ENCODE data around the gene TBC1D23.
"Not testable (repeated sequence)": the region's sequence is repeated elsewhere in the genome, so short reads cannot be mapped to it uniquely, and the experiment has no call there.

Gene TBC1D23

DNA sequence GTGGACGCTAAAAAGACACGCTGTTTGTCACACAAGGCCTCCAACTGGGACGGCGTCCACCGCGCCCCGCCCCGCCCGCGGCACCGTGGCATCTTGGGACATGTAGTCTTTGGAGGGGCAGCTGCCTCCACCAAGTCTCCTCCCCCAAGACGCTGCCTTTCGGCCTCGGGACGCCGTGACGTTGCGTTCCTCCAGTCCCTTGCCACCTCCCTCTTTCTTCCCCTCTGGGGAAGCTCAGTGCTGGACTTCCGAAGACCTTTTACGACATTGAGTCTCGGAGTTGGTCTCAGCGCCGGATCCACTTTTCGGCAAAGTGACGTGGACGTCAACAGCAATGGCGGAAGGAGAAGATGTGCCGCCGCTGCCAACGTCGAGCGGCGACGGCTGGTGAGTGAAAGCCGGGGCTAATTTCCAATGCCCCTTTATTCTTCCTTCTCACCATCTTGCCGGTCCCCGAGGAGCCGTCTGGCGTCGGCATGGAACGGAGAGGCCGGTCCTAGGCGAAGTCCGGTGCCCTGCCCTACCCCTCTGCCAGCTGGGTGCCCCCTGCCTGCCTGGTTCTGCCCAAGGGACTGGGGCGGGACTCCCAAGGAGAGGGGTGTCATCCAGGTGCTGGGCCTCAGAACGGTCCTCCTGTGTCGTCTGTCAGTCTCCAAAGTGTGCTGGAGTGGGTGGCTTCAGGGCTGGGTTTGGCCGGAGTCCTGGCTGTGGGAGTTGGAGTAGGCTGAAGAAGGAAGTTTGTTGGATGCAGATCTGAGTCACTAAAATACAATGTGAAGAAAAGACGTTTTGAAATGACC lies at the start of gene TBC1D23:
TBC1D23 (plus strand) TSS at position 308 of the 800 bp plus-strand sequence; CDS start at position 335, 27 bp downstream.
- H3K4me3 Mint-ChIP-seq = peak within 1 kb of the TSS; percentile 90
- H3K9me3 Mint-ChIP-seq = no peaks in the 10 kb centered on the region
- H3K27ac Mint-ChIP-seq (ENCODE audit: low read depth) = peak within 1 kb of the TSS; percentile 97
- H3K27me3 Mint-ChIP-seq = no peaks in the 10 kb centered on the region
- DNase-seq (ENCODE audit: low spot score in 2 of 2) (peak; percentile 92 to 95), ATAC-seq (replicated peaks; ENCODE audit: extremely low read depth, poor library complexity, severe bottlenecking) (peak; percentile 99)
- peaks cover 46% of the 10 kb centered on the region for H3K4me1 Mint-ChIP-seq
- H3K36me3 Mint-ChIP-seq (ENCODE audit: insufficient read depth) = peaks cover 17% of the 10 kb centered on the region

DNA sequence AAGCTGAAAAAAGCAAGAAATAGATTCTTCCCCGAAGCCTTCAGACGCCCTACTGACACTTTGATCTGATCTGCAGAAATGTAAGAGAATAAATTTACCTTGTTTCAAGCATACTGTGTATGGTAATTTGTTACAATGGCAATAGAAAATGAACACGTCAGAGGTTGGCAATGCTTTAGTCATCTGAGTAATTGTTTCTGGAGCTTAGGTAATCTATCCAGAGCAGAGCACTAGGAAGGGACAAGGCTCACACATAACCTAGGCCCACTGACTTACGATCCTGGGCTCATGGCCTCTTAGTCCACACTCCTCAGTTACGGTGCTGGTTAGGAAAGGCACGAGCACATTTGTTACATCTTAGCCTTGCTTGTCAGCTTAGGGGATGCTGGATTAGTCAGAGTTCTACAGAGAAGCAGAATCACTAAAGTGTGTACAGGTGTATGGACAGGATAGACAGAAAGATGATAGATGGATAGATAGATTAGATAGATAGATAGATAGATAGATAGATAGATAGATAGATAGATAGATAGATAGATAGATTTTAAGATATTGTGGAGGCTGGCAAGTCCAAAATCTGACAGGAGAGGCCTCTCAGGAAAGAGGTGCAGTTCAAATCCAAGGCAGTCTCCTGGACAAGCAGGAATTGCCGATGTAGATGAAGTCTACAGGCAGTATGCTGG lies 46.8 kb upstream of the TBC1D23 start:
- no peak for ATAC-seq (replicated peaks; ENCODE audit: extremely low read depth, poor library complexity, severe bottlenecking)
- Mint-ChIP-seq H3K27ac (ENCODE audit: low read depth) (no peak overlapping the region), H3K4me1 (peaks cover 13% of the 10 kb centered on the region), H3K36me3 (ENCODE audit: insufficient read depth) (peaks cover 1% of the 10 kb centered on the region), H3K4me3 (no peak overlapping the region), H3K9me3 (peaks cover 4% of the 10 kb centered on the region), H3K27me3 (peaks cover 40% of the 10 kb centered on the region)
- DNase-seq (ENCODE audit: low spot score in 2 of 2) = no peak

DNA sequence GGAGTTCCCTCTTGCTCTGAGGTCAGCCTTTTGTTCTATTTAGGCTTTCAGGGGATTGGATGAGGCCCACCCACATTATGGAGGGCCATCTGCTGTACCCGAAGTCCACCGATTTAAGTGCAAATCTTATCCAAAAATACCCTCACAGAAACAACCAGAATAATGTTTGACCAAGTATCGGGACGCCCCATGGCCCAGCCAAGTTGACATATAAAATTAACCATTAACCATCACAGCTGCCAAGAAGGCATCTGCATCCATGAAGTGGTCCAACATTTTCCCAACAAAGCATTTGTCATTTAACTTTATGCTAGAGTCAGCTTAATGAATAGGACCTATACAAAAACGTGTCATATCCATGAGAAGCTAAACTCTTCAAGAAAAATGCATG lies 46.2 kb upstream of the TBC1D23 start:
- peaks cover 46% of the 10 kb centered on the region for H3K27me3 Mint-ChIP-seq
- peaks cover 12% of the 10 kb centered on the region for H3K4me1 Mint-ChIP-seq
- no peak overlapping the region for H3K27ac Mint-ChIP-seq (ENCODE audit: low read depth)
- H3K36me3 Mint-ChIP-seq (ENCODE audit: insufficient read depth) = peaks cover under 1% of the 10 kb centered on the region
- peaks cover 4% of the 10 kb centered on the region for H3K9me3 Mint-ChIP-seq
- DNase-seq (ENCODE audit: low spot score in 2 of 2) (no peak), ATAC-seq (replicated peaks; ENCODE audit: extremely low read depth, poor library complexity, severe bottlenecking) (no peak)
- H3K4me3 Mint-ChIP-seq = no peak overlapping the region

DNA sequence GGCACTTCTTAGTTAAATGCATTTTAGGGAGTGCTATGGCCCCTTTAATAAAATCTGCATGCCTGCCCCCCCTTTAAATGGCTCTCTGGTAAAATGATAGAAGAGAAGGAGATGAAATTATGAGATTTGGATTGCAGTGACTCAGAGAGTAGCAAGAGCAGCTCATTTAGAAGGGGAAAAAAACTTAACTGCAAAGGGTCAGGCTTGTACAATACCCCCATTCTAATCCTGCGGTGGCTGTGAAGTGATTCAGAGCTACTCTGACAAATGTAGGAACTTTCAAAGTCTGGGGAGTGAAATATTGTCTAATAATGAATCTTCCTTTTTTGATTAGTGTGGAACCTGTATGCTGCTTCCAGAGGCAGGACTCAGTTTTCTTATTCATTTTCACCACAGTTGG lies 44.1 kb upstream of the TBC1D23 start:
- H3K36me3 Mint-ChIP-seq (ENCODE audit: insufficient read depth) = no peaks in the 10 kb centered on the region
- H3K4me3 Mint-ChIP-seq = no peak overlapping the region
- no peaks in the 10 kb centered on the region for H3K4me1 Mint-ChIP-seq
- ATAC-seq (replicated peaks; ENCODE audit: extremely low read depth, poor library complexity, severe bottlenecking) (no peak), DNase-seq (ENCODE audit: low spot score in 2 of 2) (no peak)
- peaks cover 4% of the 10 kb centered on the region for H3K9me3 Mint-ChIP-seq
- peaks cover 47% of the 10 kb centered on the region for H3K27me3 Mint-ChIP-seq
- H3K27ac Mint-ChIP-seq (ENCODE audit: low read depth) = no peak overlapping the region

DNA sequence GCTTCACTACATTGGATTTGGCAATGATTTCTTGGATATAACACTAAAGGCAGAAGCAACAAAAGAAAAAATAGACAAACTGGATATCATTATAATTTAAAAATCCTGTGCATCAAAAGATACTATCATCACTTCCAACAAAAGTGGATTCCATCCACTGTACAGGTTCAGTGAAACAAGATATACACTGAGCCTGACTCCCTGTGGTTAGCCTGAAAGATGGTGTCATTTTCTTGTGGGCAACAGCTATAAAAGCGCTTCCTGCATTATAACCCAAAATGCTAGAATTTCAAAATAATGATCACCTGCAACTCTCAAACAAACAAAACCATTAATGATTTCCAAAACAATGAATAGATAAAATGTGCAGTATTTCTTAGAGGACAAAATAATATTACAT lies 39.6 kb upstream of the TBC1D23 start:
- H3K27ac Mint-ChIP-seq (ENCODE audit: low read depth) = no peak overlapping the region
- peaks cover 36% of the 10 kb centered on the region for H3K27me3 Mint-ChIP-seq
- no peaks in the 10 kb centered on the region for H3K36me3 Mint-ChIP-seq (ENCODE audit: insufficient read depth)
- H3K4me3 Mint-ChIP-seq = no peak overlapping the region
- DNase-seq (ENCODE audit: low spot score in 2 of 2) (no peak), ATAC-seq (replicated peaks; ENCODE audit: extremely low read depth, poor library complexity, severe bottlenecking) (no peak)
- H3K4me1 Mint-ChIP-seq = no peaks in the 10 kb centered on the region
- peaks cover 4% of the 10 kb centered on the region for H3K9me3 Mint-ChIP-seq

DNA sequence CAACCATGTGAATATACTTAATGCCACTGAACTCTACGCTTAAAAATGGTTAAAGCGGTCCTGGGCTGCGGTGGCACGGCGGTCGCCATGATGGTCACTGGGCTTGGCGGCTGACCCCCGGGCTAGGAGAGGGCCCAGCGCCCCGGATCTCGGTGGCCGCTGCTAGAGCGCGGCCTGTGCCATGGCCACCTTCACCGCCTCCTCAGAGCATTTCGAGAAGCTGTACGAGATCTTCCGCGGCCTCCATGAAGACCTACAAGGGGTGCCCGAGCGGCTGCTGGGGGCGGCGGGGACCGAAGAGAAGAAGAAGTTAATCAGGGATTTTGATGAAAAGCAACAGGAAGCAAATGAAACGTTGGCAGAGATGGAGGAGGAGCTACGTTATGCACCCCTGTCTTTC lies 35.6 kb upstream of the TBC1D23 start:
- no peak for ATAC-seq (replicated peaks; ENCODE audit: extremely low read depth, poor library complexity, severe bottlenecking)
- H3K4me3 Mint-ChIP-seq = no peak overlapping the region
- DNase-seq (ENCODE audit: low spot score in 2 of 2) = no peak
- no peaks in the 10 kb centered on the region for H3K27me3 Mint-ChIP-seq
- no peaks in the 10 kb centered on the region for H3K9me3 Mint-ChIP-seq
- no peak overlapping the region for H3K27ac Mint-ChIP-seq (ENCODE audit: low read depth)
- H3K36me3 Mint-ChIP-seq (ENCODE audit: insufficient read depth) = no peaks in the 10 kb centered on the region
- H3K4me1 Mint-ChIP-seq = no peaks in the 10 kb centered on the region

DNA sequence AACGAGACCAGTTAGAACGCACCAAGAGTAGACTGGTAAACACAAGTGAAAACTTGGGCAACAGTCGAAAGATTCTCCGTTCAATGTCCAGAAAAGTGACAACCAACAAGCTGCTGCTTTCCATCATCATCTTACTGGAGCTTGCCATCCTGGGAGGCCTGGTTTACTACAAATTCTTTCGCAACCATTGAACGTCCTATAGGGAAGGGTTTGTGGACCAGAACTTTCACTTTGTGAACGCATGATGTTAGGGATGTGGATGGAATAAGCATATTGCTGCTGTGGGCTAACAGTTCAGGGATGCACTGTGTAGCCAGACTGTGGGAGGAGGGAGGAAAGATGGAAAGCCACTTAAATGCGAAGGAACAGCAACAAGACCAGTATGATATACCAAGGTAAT lies 34.9 kb upstream of the TBC1D23 start:
- no peak for ATAC-seq (replicated peaks; ENCODE audit: extremely low read depth, poor library complexity, severe bottlenecking)
- Mint-ChIP-seq H3K27me3 (no peaks in the 10 kb centered on the region), H3K4me3 (no peak overlapping the region), H3K27ac (ENCODE audit: low read depth) (no peak overlapping the region), H3K9me3 (no peaks in the 10 kb centered on the region), H3K36me3 (ENCODE audit: insufficient read depth) (no peaks in the 10 kb centered on the region), H3K4me1 (no peaks in the 10 kb centered on the region)
- DNase-seq (ENCODE audit: low spot score in 2 of 2) = no peak

DNA sequence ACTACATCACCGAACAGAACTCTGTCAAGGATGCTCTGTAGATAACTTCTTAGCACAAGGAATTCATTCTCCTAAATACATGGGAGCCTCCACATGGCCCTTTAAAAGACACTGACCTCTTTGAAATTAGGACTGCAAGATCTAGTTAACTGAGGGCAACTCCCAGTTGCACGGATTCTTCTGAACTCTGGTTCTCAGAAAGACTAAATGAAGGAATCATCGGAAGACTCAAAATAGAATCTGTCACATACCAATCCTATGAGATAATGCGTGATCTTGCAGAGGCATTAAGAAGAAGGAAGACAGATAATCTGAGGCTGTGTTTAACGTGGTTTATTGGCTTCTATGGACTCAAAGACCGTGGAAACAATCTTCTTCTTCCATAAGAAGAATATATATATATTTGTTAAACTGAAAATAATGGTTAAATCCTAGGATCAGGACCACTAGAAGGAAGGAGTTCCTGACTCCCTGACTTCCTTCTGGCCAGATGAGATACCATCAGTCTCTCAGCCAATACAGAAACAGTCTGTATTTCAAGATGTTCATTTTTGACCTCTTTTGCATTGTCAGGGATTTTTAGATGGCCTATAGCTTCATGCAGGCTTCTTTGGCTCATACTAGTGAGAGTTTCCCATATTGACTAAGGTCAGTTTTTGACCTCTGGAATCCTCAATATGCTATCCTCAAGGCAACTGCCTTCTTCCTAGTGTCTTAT lies 33.9 kb upstream of the TBC1D23 start:
- Mint-ChIP-seq H3K9me3 (no peaks in the 10 kb centered on the region), H3K27ac (ENCODE audit: low read depth) (no peak overlapping the region), H3K27me3 (no peaks in the 10 kb centered on the region), H3K4me3 (no peak overlapping the region), H3K4me1 (no peaks in the 10 kb centered on the region), H3K36me3 (ENCODE audit: insufficient read depth) (no peaks in the 10 kb centered on the region)
- ATAC-seq (replicated peaks; ENCODE audit: extremely low read depth, poor library complexity, severe bottlenecking) (no peak), DNase-seq (ENCODE audit: low spot score in 2 of 2) (no peak)

DNA sequence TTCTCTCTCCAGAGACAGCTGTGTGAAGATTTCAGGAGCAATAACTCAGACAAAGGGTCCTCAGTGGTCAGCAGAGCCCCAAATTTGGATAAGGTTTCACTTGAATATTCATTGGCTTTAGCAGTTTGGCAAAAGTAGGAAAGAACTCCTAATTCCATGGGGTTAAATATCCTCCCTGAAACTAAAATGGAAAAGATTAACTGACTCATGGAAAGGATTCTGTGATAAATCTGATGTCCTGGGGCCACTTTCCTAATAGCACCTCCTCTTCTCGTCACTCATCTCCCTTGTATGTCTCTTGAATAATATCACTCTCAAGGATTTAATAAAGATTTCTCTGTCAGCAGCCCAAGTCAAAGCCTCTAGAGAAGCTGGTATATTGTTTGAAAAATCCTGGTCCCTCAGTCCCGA lies 33.3 kb upstream of the TBC1D23 start:
- H3K4me3 Mint-ChIP-seq = no peak overlapping the region
- no peak overlapping the region for H3K27ac Mint-ChIP-seq (ENCODE audit: low read depth)
- no peaks in the 10 kb centered on the region for H3K4me1 Mint-ChIP-seq
- H3K36me3 Mint-ChIP-seq (ENCODE audit: insufficient read depth) = no peaks in the 10 kb centered on the region
- H3K9me3 Mint-ChIP-seq = no peaks in the 10 kb centered on the region
- DNase-seq (ENCODE audit: low spot score in 2 of 2) = no peak
- no peaks in the 10 kb centered on the region for H3K27me3 Mint-ChIP-seq
- ATAC-seq (replicated peaks; ENCODE audit: extremely low read depth, poor library complexity, severe bottlenecking) = no peak

DNA sequence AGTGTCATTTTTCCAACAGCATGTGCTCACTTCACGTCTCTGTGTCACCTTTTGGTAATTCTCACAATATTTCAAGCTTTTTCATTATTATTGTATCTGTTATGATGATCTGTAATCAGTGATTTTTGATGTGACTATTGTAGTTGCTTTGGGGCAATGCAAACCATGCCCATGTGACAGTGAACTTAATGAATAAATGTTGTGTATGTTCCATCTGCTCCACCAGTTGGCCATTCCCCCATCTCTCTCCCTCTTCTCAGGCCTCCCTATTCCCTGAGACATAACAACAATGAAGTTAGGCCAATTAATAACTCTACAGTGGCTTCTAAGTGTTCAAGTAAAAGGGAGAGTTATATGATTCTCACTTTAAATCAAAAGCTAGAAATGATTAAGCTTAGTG lies 32.5 kb upstream of the TBC1D23 start:
- no peaks in the 10 kb centered on the region for H3K4me1 Mint-ChIP-seq
- H3K36me3 Mint-ChIP-seq (ENCODE audit: insufficient read depth) = no peaks in the 10 kb centered on the region
- no peak for DNase-seq (ENCODE audit: low spot score in 2 of 2)
- H3K9me3 Mint-ChIP-seq = no peaks in the 10 kb centered on the region
- no peak overlapping the region for H3K4me3 Mint-ChIP-seq
- no peak for ATAC-seq (replicated peaks; ENCODE audit: extremely low read depth, poor library complexity, severe bottlenecking)
- no peak overlapping the region for H3K27ac Mint-ChIP-seq (ENCODE audit: low read depth)
- no peaks in the 10 kb centered on the region for H3K27me3 Mint-ChIP-seq

DNA sequence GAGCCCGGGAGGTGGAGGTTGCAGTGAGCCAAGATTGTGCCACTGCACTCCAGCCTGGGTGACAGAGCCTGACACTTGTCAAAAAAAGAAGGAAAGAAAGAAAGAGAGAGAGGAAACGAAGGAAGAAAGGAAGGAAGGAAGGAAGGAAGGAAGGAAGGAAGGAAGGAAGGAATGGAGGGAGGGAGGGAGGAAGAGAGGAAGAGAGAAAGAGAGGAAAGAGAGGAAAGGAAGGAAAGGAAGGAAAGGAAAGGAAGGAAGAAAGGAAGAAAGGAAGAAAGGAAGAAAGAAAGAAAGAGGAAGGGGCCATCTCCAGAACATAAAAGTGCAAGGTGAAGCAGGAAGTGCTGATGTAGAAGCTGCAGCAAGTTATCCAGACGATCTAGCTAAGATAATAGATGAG lies 31.6 kb upstream of the TBC1D23 start:
- not testable (repeated sequence) for H3K27ac Mint-ChIP-seq (ENCODE audit: low read depth); H3K27me3 Mint-ChIP-seq; ATAC-seq (replicated peaks; ENCODE audit: extremely low read depth, poor library complexity, severe bottlenecking); H3K36me3 Mint-ChIP-seq (ENCODE audit: insufficient read depth); H3K9me3 Mint-ChIP-seq; DNase-seq (ENCODE audit: low spot score in 2 of 2); H3K4me1 Mint-ChIP-seq; H3K4me3 Mint-ChIP-seq

DNA sequence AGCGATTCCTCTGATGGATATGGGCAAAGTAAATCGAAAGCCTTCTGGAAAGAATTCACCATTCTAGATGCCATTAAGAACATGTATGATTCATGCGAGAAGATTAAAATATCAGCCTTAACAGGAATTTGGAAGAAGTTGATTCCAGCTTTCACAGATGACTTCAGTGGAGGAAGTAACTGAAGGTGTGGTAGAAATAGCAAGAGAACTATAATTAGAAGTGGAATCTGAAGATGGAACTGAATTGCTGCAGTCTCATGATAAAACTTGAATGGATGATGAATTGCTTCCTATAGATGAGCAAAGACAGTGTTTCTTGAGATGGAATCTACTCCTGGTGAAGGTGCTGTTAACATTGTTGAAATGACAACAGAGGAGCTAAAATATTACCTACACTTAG lies 30.1 kb upstream of the TBC1D23 start:
- H3K4me1 Mint-ChIP-seq = no peaks in the 10 kb centered on the region
- no peak overlapping the region for H3K27ac Mint-ChIP-seq (ENCODE audit: low read depth)
- ATAC-seq (replicated peaks; ENCODE audit: extremely low read depth, poor library complexity, severe bottlenecking) (no peak), DNase-seq (ENCODE audit: low spot score in 2 of 2) (no peak)
- no peak overlapping the region for H3K4me3 Mint-ChIP-seq
- no peaks in the 10 kb centered on the region for H3K27me3 Mint-ChIP-seq
- no peaks in the 10 kb centered on the region for H3K9me3 Mint-ChIP-seq
- H3K36me3 Mint-ChIP-seq (ENCODE audit: insufficient read depth) = no peaks in the 10 kb centered on the region

DNA sequence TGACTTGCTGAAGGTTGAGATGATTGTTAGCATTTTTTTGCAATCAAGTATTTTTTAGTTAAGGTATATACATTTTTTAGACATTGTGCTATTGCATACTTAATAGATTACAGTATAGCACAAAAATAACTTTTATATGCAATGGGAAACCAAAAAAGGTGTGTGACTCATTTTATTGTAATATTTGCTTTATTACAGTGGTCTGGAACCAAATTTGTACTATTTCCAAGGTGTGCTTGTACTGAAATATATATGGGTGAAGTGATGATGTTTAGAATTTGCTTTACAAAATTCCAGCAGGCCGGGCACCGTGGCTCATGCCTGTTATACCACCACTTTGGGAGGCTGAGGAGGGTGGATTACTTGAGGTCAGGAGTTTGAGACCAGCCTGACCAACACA lies 29.1 kb upstream of the TBC1D23 start:
- Mint-ChIP-seq H3K27me3 (no peaks in the 10 kb centered on the region), H3K4me1 (no peaks in the 10 kb centered on the region), H3K36me3 (ENCODE audit: insufficient read depth) (no peaks in the 10 kb centered on the region), H3K4me3 (no peak overlapping the region), H3K9me3 (no peaks in the 10 kb centered on the region), H3K27ac (ENCODE audit: low read depth) (no peak overlapping the region)
- ATAC-seq (replicated peaks; ENCODE audit: extremely low read depth, poor library complexity, severe bottlenecking) (no peak), DNase-seq (ENCODE audit: low spot score in 2 of 2) (no peak)
